Measurements from ENCODE around the gene STYXL1.
A peak's percentile ranks its signal among the peaks of the same experiment; 100 is the strongest.

DNA sequence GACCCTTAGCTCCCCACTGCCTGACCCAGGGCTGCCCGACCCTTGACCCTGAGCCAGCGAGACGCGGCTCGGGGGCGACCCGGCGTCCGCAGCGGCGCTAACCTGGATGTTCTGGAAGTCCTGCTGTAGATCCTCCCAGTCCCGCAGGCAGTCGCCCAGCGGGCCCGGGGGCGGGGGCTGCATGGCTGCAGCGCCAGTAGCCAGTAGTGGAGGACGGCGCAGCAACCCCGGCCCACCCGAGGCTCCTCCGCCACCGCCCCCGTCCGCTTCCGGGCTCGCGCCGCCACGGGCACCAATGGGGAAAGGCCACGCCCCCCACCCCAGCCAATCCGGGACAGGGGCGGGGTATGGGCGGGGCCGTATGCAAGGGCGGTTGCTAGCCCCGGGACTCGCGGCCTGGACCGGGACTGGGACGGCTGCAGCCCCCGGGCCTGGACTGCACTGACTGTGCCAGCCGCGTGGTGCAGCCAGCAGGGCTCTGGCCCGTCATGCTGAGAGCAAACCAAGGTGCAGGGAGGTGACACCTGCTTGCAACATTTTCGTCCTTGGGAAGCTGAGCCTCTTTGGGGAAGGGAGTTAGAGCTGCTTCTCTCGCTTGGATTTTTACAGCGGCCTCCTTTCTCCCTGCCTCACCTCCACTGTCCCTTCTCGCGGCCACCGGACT, 53.3 kb downstream of the STYXL1 start, which contains the start of gene TMEM120A:
- peak; percentile 90 to 93 for TF ChIP-seq POLR2A (IDR thresholded peaks at IDR 0.05)
- TF ChIP-seq, protein P1, sequence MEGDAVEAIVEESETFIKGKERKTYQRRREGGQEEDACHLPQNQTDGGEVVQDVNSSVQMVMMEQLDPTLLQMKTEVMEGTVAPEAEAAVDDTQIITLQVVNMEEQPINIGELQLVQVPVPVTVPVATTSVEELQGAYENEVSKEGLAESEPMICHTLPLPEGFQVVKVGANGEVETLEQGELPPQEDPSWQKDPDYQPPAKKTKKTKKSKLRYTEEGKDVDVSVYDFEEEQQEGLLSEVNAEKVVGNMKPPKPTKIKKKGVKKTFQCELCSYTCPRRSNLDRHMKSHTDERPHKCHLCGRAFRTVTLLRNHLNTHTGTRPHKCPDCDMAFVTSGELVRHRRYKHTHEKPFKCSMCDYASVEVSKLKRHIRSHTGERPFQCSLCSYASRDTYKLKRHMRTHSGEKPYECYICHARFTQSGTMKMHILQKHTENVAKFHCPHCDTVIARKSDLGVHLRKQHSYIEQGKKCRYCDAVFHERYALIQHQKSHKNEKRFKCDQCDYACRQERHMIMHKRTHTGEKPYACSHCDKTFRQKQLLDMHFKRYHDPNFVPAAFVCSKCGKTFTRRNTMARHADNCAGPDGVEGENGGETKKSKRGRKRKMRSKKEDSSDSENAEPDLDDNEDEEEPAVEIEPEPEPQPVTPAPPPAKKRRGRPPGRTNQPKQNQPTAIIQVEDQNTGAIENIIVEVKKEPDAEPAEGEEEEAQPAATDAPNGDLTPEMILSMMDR (IDR thresholded peaks at IDR 0.05 in 4 of 5, conservative IDR thresholded peaks at IDR 0.05 in 1 of 5): peak in 3 of 5 experiments; percentile 24 to 60 (median 35)

Measured in gastrocnemius medialis (tissue), 4 donors.